Astrocyte of the cerebellum (primary cell): ENCODE results near the gene ARHGAP11B.
"Not testable (repeated sequence)": the region's sequence is repeated elsewhere in the genome, so short reads cannot be mapped to it uniquely, and the experiment has no call there.

Experiments used
- DNase-seq: peaks from one replicate; pipeline ENCODE4 v3.0.0-alpha.2; 2011; ENCODE audit warnings: low read depth
- H3K4me3 ChIP-seq: 2 replicates; pipeline ENCODE4 v1.5.1; 2011; ENCODE audit warnings: mild to moderate bottlenecking, low read depth, low read length, moderate library complexity
- in situ Hi-C: cut with HindIII; loops from 2 replicates; pipeline ENCODE4 v1.10.0; 2017; ENCODE audit warnings: low sequenced_read_pairs
- TF ChIP-seq, protein P1 (sequence below): IDR thresholded peaks from 2 replicates; pipeline ENCODE4 v1.5.1; 2012; ENCODE audit warnings: low read length, low read depth, moderate library complexity, mild to moderate bottlenecking; ENCODE audit errors: missing control alignments

Gene ARHGAP11B

DNA sequence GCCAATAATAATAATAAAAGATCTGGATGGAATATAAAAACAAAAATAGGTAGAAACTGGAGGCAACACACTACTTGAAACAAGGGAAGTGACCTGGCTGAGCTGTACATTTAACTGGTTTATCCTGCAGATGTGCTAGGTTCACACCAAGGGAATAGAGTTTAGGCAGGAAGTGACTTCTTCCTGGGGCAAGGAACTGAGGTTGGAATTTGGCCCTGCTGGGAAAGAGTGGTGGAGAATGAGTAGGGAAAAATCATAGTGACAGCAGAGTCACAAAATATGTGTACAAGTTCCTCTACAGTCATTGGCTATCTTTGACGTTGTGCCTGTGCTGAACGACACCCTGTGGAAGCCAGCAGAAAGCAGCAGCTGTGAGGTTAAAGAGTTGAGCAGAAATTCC, 44.1 kb downstream of the ARHGAP11B start:
- H3K4me3 ChIP-seq = no peak overlapping the region
- DNase-seq = no peak
- in situ Hi-C loops = no loop called here
- TF ChIP-seq, protein P1, sequence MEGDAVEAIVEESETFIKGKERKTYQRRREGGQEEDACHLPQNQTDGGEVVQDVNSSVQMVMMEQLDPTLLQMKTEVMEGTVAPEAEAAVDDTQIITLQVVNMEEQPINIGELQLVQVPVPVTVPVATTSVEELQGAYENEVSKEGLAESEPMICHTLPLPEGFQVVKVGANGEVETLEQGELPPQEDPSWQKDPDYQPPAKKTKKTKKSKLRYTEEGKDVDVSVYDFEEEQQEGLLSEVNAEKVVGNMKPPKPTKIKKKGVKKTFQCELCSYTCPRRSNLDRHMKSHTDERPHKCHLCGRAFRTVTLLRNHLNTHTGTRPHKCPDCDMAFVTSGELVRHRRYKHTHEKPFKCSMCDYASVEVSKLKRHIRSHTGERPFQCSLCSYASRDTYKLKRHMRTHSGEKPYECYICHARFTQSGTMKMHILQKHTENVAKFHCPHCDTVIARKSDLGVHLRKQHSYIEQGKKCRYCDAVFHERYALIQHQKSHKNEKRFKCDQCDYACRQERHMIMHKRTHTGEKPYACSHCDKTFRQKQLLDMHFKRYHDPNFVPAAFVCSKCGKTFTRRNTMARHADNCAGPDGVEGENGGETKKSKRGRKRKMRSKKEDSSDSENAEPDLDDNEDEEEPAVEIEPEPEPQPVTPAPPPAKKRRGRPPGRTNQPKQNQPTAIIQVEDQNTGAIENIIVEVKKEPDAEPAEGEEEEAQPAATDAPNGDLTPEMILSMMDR = no peak

DNA sequence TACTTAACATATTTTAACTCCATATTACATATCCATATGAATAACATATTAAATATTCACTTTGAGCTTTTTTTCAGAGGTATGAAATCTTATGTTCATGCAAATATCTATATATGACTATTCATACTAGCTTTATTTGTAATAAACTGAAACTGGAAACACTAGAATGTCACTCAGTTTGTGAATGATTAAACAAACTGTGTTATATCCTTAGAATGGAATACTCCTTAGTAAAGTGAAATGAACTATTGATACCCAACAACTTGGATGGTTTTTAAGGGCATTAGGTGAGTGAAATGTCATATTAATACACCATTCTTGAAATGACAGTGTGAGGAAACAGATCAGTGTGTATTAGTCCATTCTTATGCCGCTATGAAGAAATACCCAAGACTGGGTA, 45.4 kb downstream of the ARHGAP11B start:
- TF ChIP-seq, protein P1 = no peak
- H3K4me3 ChIP-seq = no peak overlapping the region
- in situ Hi-C loops = no loop called here
- no peak for DNase-seq

DNA sequence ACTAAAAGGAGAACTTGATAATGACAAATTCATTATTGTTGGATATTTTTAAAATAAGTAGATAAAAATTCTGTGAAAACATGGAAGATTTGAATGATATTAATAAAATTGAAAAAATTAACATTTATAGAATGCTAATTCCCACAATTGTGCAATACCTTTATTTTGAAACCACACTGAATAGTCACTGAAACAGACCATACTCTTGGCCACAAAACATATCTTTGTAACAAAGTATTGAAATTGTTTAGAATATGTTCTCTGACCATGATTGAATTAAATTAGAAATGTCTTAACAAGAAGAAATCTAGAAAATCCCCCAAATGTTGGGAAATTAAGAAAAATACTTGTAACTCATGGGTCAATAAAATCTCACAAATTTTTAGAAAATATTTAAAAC, 49.2 kb downstream of the ARHGAP11B start:
- TF ChIP-seq, protein P1 = no peak
- DNase-seq = no peak
- in situ Hi-C loops = no loop called here
- no peak overlapping the region for H3K4me3 ChIP-seq

DNA sequence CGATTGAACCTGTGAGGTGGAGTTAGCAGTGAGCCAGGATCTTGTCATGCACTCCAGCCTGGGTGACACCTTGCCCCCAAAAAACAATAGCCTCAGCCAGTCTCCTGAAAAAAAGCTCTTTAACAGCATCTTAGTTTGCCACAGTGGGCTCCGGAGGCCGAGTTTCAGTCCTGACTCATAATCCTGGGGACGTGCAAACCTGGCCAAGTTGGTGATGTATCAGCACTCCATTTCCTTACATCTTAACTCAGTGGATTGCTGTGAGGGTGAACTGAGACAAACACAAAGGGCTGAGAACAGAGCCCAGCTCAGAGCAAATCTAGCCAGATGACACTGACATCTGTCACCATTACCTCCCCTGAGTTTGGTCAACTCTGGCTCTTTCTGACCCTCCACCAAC, 50.0 kb downstream of the ARHGAP11B start:
- H3K4me3 ChIP-seq, in situ Hi-C loops: not testable (repeated sequence)
- peak; percentile 39 for DNase-seq

DNA sequence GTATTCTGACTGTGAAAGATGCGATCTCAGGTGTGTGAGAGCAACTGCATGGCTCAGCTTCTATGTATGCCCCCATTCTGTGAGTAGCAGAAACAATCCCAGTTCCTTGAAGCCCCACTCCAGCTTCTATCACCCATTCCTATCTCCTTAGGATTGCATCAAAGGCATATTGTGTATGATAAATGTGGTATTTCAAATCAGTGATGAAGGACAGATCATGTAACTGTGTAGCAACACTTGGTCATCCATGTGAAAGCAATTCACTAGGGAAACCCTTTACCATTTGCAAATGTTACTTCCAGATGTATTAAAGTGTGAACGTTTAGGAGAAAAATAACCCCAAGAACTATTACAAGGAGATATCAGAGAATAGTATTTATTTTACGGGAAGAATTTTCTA, 55.1 kb downstream of the ARHGAP11B start:
- in situ Hi-C loops = not testable (repeated sequence)

DNA sequence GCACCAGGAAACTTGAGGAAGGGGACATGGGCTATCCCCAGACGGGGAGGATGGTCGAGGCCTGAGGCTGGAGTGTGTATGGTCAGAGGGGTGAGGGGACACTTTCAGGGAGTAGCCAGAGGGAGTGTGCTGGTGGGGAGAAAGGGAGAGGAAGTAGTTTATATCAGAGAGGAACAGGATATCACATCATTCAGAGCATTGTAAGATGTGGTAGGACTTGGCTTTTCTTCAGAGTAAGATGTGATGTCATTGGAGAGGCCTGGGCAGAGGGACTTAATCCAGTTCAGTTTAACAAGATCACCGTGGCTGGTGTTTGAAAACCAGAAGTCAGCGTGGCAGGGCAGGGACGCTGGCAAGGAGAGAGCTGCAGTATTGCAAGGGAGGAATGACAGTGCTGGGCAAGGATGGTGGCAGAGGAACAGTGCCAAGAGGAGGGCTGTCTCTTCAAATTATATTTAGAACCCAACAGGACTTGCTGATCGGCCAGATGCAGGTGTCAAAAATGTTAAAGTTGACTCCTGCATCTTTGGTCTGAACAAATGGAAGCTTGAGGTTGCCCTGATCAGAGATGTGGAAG, 59.9 kb downstream of the ARHGAP11B start:
- in situ Hi-C loops, DNase-seq, H3K4me3 ChIP-seq: not testable (repeated sequence)

More for the DNA sequence above, 55.1 kb downstream of the ARHGAP11B start:
- not testable (repeated sequence) for DNase-seq, H3K4me3 ChIP-seq

DNA sequence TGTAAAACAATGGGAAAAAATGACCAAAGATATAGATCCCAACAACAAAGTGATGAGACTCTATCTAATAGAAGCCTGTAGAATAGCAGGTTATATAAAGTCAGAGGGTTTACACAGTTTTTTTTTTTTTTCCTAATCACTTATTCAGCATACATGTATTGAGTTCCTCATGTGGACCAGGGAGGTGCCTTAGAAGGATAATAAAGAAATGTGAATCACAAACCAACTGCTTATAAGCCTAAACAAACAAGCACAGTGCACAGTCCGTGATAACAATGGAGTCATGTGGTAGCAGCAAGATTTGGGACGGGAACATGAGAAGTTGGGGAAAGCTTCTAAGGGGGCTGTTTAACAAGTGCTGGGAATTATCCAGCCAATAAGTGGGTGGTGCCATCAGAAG, 60.7 kb downstream of the ARHGAP11B start:
- DNase-seq, in situ Hi-C loops, H3K4me3 ChIP-seq: not testable (repeated sequence)
